Calu3 (cell line): Measurements from ENCODE around the gene COASY. TPM values are rescaled to one million over a fixed set of nuclear protein-coding genes. Genes with fewer than 3 reads are reported as not detected.

Experiments used
- BruUV-seq: library from RNA; stranded (reverse); fragments of 400-500 nt; replicated peaks from 2 replicates; lab custom pipeline; 2021; lab: Mats Ljungman, UMichigan
- CTCF ChIA-PET: fragments of 300-600 bp; sonication (Branson Sonifier 250); formaldehyde crosslinking; loops from one replicate; lab custom pipeline; 2022; ENCODE audit warnings: antibody characterized with exemption; lab: Charles Lee
- DNase-seq: peaks from one replicate; pipeline ENCODE4 v3.0.0; 2022
- H3K27ac Mint-ChIP-seq: one replicate; pipeline ENCODE4 v1.8.0; 2022; ENCODE audit warnings: mixed read lengths; ENCODE audit not compliant: unreplicated experiment
- H3K27me3 Mint-ChIP-seq: one replicate; pipeline ENCODE4 v1.8.0; 2022; ENCODE audit warnings: mixed read lengths; ENCODE audit not compliant: unreplicated experiment
- H3K36me3 Mint-ChIP-seq: one replicate; pipeline ENCODE4 v1.8.0; 2022; ENCODE audit warnings: mild to moderate bottlenecking, moderate library complexity, mixed read lengths; ENCODE audit not compliant: insufficient read depth, unreplicated experiment
- H3K4me1 Mint-ChIP-seq: one replicate; pipeline ENCODE4 v1.8.0; 2022; ENCODE audit warnings: mild to moderate bottlenecking, low read depth, mixed read lengths; ENCODE audit not compliant: unreplicated experiment
- H3K4me3 Mint-ChIP-seq: one replicate; pipeline ENCODE4 v1.8.0; 2022; ENCODE audit warnings: mild to moderate bottlenecking, low read depth, moderate library complexity, mixed read lengths; ENCODE audit not compliant: unreplicated experiment
- H3K9me3 Mint-ChIP-seq: one replicate; pipeline ENCODE4 v1.8.0; 2022; ENCODE audit warnings: low read depth, mixed read lengths; ENCODE audit not compliant: unreplicated experiment
- intact Hi-C: fragments of 100-400 bp; cut with micrococcal nuclease; formaldehyde crosslinking; loops from one replicate; pipeline ENCODE4 v1.10.0; 2022; ENCODE audit not compliant: unreplicated experiment
- total RNA-seq: library from RNA; stranded (reverse); gene quantifications from 2 replicates; pipeline ENCODE4 v1.2.3, GENCODE V29; 2022
- TF ChIP-seq, protein P1 (sequence below): fragments of 200-600 bp; IDR thresholded peaks from one replicate; pipeline ENCODE4 v1.8.0; 2022; ENCODE audit warnings: antibody characterized with exemption; ENCODE audit not compliant: unreplicated experiment

Gene COASY
- total RNA-seq, 1 experiment from 2014 or later, result 163 TPM

DNA sequence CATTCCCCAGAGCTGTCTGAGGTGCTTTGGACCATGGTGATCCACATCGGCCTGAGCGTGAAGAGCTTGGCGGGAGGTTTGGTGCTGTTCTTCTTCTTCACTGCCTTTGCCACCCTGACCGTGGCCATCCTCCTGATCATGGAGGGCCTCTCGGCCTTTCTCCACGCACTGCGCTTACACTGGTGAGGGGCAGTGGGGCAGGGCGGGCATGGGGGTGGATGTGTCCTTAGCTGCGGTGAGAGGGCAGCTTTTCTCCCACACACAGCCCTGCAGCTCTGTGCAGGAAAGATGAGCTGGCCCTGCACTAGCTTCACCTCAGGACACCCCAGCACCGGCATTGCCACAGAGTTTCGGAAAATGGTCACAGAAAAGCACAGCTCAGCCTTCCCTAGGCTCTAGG lies 47.7 kb upstream of the COASY start:
- no peak overlapping the region for H3K27ac Mint-ChIP-seq
- no peak for DNase-seq
- CTCF ChIA-PET, result interaction anchor here (0.6 kb wide), 1 partner anchor 483 kb away, joined by 3 read pairs; no protein-coding TSS in a partner anchor
- BruUV-seq, result no TSS peak
- intact Hi-C loops, result no loop called here
- TF ChIP-seq, protein P1, sequence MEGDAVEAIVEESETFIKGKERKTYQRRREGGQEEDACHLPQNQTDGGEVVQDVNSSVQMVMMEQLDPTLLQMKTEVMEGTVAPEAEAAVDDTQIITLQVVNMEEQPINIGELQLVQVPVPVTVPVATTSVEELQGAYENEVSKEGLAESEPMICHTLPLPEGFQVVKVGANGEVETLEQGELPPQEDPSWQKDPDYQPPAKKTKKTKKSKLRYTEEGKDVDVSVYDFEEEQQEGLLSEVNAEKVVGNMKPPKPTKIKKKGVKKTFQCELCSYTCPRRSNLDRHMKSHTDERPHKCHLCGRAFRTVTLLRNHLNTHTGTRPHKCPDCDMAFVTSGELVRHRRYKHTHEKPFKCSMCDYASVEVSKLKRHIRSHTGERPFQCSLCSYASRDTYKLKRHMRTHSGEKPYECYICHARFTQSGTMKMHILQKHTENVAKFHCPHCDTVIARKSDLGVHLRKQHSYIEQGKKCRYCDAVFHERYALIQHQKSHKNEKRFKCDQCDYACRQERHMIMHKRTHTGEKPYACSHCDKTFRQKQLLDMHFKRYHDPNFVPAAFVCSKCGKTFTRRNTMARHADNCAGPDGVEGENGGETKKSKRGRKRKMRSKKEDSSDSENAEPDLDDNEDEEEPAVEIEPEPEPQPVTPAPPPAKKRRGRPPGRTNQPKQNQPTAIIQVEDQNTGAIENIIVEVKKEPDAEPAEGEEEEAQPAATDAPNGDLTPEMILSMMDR, result no peak
- peaks cover 22% of the 10 kb centered on the region for H3K4me1 Mint-ChIP-seq
- peaks cover 79% of the 10 kb centered on the region for H3K36me3 Mint-ChIP-seq
- no peak overlapping the region for H3K4me3 Mint-ChIP-seq
- no peaks in the 10 kb centered on the region for H3K9me3 Mint-ChIP-seq
- no peaks in the 10 kb centered on the region for H3K27me3 Mint-ChIP-seq

- Mint-ChIP-seq H3K27ac (peak overlapping the region; percentile 23), H3K27me3 (no peaks in the 10 kb centered on the region), H3K36me3 (peaks cover 81% of the 10 kb centered on the region), H3K4me1 (peaks cover 28% of the 10 kb centered on the region), H3K9me3 (no peaks in the 10 kb centered on the region), H3K4me3 (no peak overlapping the region)
- TF ChIP-seq, protein P1, result no peak
- CTCF ChIA-PET, result interaction anchor here (0.6 kb wide), 1 partner anchor 482 kb away, joined by 3 read pairs; no protein-coding TSS in a partner anchor
- DNase-seq, result no peak
- intact Hi-C loops, result no loop called here
- no TSS peak for BruUV-seq
Observed at GRCh38 chr17:42514867-42515266, 47.1 kb upstream of the COASY start.

DNA sequence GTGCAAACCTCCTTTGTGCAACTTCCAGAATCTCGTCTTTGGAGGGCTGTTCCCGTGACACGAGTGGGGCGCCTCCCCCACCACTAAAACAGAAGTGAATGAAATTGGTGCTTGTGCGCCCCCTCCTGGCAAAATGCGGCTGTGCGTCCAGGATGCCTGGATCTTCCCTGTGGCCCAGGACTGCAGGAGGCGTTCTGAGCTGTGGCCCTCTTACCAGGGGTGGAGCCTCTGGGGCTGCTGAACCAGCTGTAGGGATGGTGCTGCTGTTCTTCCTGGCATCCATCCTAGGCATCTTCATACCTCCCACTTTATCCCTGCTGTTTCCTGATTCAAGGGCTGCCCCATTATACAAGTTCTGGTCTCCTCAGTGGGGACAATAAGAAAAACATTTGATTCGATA lies 44.4 kb upstream of the COASY start:
- DNase-seq, result peak; percentile 91
- CTCF ChIA-PET, result interaction anchor here (0.5 to 3.4 kb wide), 22 partner anchors 9 to 174 kb away, joined by 3 to 65 read pairs (median 4); partner anchors contain the start of genes CAVIN1, NAGLU, RETREG3 and STAT3
- peaks cover 79% of the 10 kb centered on the region for H3K36me3 Mint-ChIP-seq
- H3K27me3 Mint-ChIP-seq, result no peaks in the 10 kb centered on the region
- peak overlapping the region; percentile 95 for H3K27ac Mint-ChIP-seq
- peaks cover 51% of the 10 kb centered on the region for H3K4me1 Mint-ChIP-seq
- TF ChIP-seq, protein P1, result peak; percentile 99
- no peak overlapping the region for H3K4me3 Mint-ChIP-seq
- no TSS peak for BruUV-seq
- H3K9me3 Mint-ChIP-seq, result no peaks in the 10 kb centered on the region
- intact Hi-C loops, result loop anchor here (2.0 kb wide), 1 partner anchor 195 kb away; no protein-coding TSS in a partner anchor

DNA sequence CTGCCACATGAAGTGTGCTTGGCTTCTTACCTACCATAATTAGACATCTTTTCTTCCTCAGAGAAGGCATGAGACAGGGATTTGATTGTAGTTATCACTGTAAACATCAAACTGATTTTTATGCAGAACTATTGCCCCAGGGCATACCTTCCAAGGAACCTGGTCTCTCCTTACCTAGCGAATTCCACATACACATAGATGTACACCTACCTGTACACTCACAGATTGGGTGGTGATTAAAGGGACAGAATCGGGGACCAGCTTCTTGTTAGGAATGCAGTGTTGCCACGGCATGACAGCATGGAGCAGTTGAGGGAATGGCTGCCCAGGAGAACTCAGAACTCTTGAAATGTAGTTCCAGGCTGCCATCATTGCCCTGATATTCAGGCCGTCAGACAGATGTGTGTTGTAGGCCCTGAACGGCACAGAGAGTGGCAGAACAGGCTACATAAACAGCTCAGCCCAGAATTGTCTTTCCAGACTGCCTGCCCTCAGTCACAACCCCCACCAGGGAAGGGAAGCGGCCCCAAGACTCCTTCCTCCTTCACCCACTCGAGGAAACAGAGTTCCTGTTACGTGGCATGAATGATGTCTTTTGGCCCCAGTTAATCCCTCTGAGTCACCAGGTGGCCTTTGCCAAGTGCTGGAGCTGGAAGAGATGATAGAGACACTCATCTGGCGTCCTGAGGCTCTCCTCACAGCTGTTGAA lies 43.7 kb upstream of the COASY start:
- peak overlapping the region; percentile 62 for H3K4me3 Mint-ChIP-seq
- TSS peak; percentile 96 for BruUV-seq
- CTCF ChIA-PET, result interaction anchor here (0.5 to 3.4 kb wide), 28 partner anchors 9 to 464 kb away, joined by 3 to 65 read pairs (median 5); partner anchors contain the start of genes CAVIN1, NAGLU, RETREG3 and STAT3

More for the DNA sequence above, 43.7 kb upstream of the COASY start:
- peak overlapping the region; percentile 95 for H3K27ac Mint-ChIP-seq
- intact Hi-C loops, result loop anchor here (2.0 kb wide), 1 partner anchor 89 kb away; no protein-coding TSS in a partner anchor
- peaks cover 82% of the 10 kb centered on the region for H3K36me3 Mint-ChIP-seq
- no peaks in the 10 kb centered on the region for H3K9me3 Mint-ChIP-seq
- H3K4me1 Mint-ChIP-seq, result peaks cover 51% of the 10 kb centered on the region
- peak; percentile 85 for DNase-seq
- TF ChIP-seq, protein P1, result no peak
- no peaks in the 10 kb centered on the region for H3K27me3 Mint-ChIP-seq
